Hepatocyte (in vitro differentiated cells): ENCODE results near the gene WTAP. TPM values are rescaled to one million over a fixed set of nuclear protein-coding genes. Genes with fewer than 3 reads are reported as not detected.
"Not testable (repeated sequence)": the region's sequence is repeated elsewhere in the genome, so short reads cannot be mapped to it uniquely, and the experiment has no call there.

ENCODE experiments used
- DNase-seq: peaks from one replicate; pipeline ENCODE4 v3.0.0-alpha.2; 2016; ENCODE audit warnings: low spot score
- H2AFZ ChIP-seq: fragments of 200-600 bp; sonication (generic); 2 replicates; pipeline ENCODE4 v1.6.0; 2016; ENCODE audit warnings: antibody characterized with exemption, mild to moderate bottlenecking
- H3K27ac ChIP-seq: fragments of 200-600 bp; sonication (generic); 2 replicates; pipeline ENCODE4 v1.5.1; 2016; ENCODE audit warnings: mild to moderate bottlenecking
- H3K27me3 ChIP-seq: fragments of 200-600 bp; sonication (generic); 2 replicates; pipeline ENCODE4 v1.6.1; 2016
- H3K36me3 ChIP-seq: fragments of 200-600 bp; sonication (generic); replicated peaks from 2 replicates; pipeline ENCODE4 v1.5.1; 2016; ENCODE audit warnings: low read depth; ENCODE audit not compliant: insufficient read depth
- H3K4me1 ChIP-seq: fragments of 200-600 bp; sonication (generic); 2 replicates; pipeline ENCODE4 v1.5.1; 2016; ENCODE audit warnings: mild to moderate bottlenecking, moderate library complexity; ENCODE audit not compliant: insufficient read depth
- H3K4me2 ChIP-seq: fragments of 200-600 bp; sonication (generic); 2 replicates; pipeline ENCODE4 v1.6.0; 2016
- H3K4me3 ChIP-seq: fragments of 200-600 bp; sonication (generic); 2 replicates; pipeline ENCODE4 v1.5.1; 2016; ENCODE audit warnings: mild to moderate bottlenecking
- H3K79me2 ChIP-seq: fragments of 200-600 bp; sonication (generic); 2 replicates; pipeline ENCODE4 v1.6.0; 2017; ENCODE audit warnings: mild to moderate bottlenecking
- H3K9me2 ChIP-seq: fragments of 200-600 bp; sonication (generic); replicated peaks from 2 replicates; pipeline ENCODE4 v1.6.0; 2017; ENCODE audit warnings: mild to moderate bottlenecking; ENCODE audit not compliant: insufficient read depth
- H3K9me3 ChIP-seq: fragments of 200-600 bp; sonication (generic); 2 replicates; pipeline ENCODE4 v1.5.1; 2016; ENCODE audit warnings: low read depth, mild to moderate bottlenecking
- H4K20me1 ChIP-seq: fragments of 200-600 bp; sonication (generic); 2 replicates; pipeline ENCODE4 v1.6.0; 2016; ENCODE audit warnings: mild to moderate bottlenecking; ENCODE audit not compliant: insufficient read depth, poor library complexity, severe bottlenecking
- EZH2 ChIP-seq: fragments of 200-600 bp; sonication (generic); IDR thresholded peaks from 2 replicates; pipeline ENCODE4 v1.6.1; 2016; ENCODE audit warnings: antibody characterized with exemption, mild to moderate bottlenecking, borderline replicate concordance
- EZH2phosphoT487 ChIP-seq: fragments of 200-600 bp; sonication (generic); IDR thresholded peaks from one replicate; pipeline ENCODE4 v1.6.1; 2018; ENCODE audit warnings: antibody characterized with exemption, mild to moderate bottlenecking, low read depth, moderate library complexity; ENCODE audit not compliant: unreplicated experiment, severe bottlenecking
- WGBS: methylation state at CpG from one replicate; pipeline ENCODE4 v1.1.6; 2016; ENCODE audit warnings: low lambda C conversion rate; ENCODE audit errors: missing lambda C conversion rate; 5-methylcytosine and 5-hydroxymethylcytosine counted together
- polyA plus RNA-seq: library from polyadenylated mRNA; unstranded; fragments of >200 nt; fragmentation: Nextera tagmentation; extraction: Ambion mirVana; gene quantifications from 2 replicates; pipeline ENCODE4 v1.2.1, GENCODE V29; 2016
- total RNA-seq: library from RNA; depleted of rRNA; stranded (reverse); fragments of >200 nt; gene quantifications from 2 replicates; pipeline ENCODE4 v1.2.3, GENCODE V29; 2014
- TF ChIP-seq, protein P1 (sequence below): fragments of 200-600 bp; sonication (generic); IDR thresholded peaks from 2 replicates; pipeline ENCODE4 v1.5.1; 2016; ENCODE audit warnings: antibody characterized with exemption, mild to moderate bottlenecking; ENCODE audit not compliant: poor library complexity

WTAP gene
- total and polyA plus RNA-seq, 2 experiments from 2014 or later, result 84.6 to 101 TPM

DNA sequence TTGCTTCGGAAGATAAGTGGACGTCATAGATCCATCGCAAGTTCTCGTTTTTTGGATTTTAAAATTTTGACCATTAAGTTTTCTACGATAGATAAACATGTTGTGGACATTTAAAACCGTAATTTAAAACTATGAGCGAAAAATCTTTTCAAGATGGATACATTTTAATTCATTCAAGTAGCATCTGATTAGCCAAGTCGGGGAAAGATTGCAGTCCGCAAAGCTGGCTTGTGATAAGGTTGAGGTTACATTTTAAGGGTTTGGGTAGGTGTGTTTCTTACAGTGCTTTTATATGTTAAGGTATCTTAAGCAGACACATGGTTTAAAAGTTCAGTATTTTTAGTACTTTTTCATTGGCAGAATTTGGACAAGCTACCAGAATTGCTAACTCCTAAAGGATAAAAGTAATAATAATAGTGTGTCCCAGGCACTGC lies 1.2 kb downstream of the WTAP start:
- Histone ChIP-seq H3K27me3 (no peaks in the 10 kb centered on the region), H3K4me3 (peak overlapping the region; percentile 97), H2AFZ (no peak overlapping the region), H4K20me1 (peaks cover 56% of the 10 kb centered on the region), H3K36me3 (no peaks in the 10 kb centered on the region), H3K4me2 (peak overlapping the region; percentile 92), H3K27ac (peak overlapping the region; percentile 100), H3K9me2 (no peaks in the 10 kb centered on the region), H3K9me3 (no peaks in the 10 kb centered on the region), H3K79me2 (peaks cover 88% of the 10 kb centered on the region), H3K4me1 (peaks cover 12% of the 10 kb centered on the region)
- TF ChIP-seq EZH2phosphoT487 (no peak), EZH2 (no peak)
- TF ChIP-seq, protein P1, sequence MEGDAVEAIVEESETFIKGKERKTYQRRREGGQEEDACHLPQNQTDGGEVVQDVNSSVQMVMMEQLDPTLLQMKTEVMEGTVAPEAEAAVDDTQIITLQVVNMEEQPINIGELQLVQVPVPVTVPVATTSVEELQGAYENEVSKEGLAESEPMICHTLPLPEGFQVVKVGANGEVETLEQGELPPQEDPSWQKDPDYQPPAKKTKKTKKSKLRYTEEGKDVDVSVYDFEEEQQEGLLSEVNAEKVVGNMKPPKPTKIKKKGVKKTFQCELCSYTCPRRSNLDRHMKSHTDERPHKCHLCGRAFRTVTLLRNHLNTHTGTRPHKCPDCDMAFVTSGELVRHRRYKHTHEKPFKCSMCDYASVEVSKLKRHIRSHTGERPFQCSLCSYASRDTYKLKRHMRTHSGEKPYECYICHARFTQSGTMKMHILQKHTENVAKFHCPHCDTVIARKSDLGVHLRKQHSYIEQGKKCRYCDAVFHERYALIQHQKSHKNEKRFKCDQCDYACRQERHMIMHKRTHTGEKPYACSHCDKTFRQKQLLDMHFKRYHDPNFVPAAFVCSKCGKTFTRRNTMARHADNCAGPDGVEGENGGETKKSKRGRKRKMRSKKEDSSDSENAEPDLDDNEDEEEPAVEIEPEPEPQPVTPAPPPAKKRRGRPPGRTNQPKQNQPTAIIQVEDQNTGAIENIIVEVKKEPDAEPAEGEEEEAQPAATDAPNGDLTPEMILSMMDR, result no peak
- DNase-seq, result no peak
- 1% methylated on average over 9 of the region's 9 CpGs for WGBS

DNA sequence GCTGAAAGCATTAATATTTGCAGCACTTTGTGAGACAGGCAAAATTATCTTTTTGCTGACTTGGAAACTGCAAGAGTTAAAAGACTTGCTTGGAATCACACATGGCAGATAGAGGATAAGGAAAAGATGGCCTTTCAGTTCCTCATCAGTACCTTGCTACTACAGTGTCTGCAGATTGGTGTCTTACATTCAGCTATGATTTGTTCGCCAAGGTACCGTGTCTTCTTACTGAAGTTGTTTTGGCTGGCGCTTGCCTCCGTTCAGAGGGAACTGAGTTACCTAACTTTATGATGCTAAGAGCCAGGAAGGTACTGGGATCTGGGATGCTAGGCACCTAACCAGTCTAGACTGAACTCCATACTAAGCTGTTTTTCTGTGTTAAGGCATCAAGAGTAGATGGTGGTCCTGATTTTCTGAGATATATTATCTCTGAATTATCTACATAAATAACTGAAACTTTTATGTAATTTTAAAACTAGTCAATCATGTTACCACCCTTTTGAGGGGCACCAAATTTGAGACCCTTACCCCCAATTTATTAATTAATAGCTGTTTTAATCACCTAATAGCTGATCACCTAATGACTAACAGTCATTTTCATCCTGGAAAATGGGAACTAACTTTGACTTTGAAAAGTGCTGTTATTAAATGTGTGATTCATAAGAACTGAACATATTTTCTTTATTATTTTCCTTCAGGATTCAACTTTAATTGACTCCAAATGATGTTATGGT lies 2.5 kb downstream of the WTAP start:
- Histone ChIP-seq H3K27me3 (no peaks in the 10 kb centered on the region), H3K36me3 (no peaks in the 10 kb centered on the region), H3K27ac (peak overlapping the region; percentile 100), H3K4me1 (peaks cover 12% of the 10 kb centered on the region), H2AFZ (no peak overlapping the region), H3K79me2 (peaks cover 88% of the 10 kb centered on the region), H3K4me3 (peak overlapping the region; percentile 97), H3K4me2 (peak overlapping the region; percentile 92), H3K9me3 (no peaks in the 10 kb centered on the region), H3K9me2 (no peaks in the 10 kb centered on the region), H4K20me1 (peaks cover 68% of the 10 kb centered on the region)
- DNase-seq, result peak; percentile 16
- WGBS, result 51% methylated on average over 4 of the region's 4 CpGs
- TF ChIP-seq, protein P1, result no peak
- TF ChIP-seq EZH2 (no peak), EZH2phosphoT487 (no peak)

DNA sequence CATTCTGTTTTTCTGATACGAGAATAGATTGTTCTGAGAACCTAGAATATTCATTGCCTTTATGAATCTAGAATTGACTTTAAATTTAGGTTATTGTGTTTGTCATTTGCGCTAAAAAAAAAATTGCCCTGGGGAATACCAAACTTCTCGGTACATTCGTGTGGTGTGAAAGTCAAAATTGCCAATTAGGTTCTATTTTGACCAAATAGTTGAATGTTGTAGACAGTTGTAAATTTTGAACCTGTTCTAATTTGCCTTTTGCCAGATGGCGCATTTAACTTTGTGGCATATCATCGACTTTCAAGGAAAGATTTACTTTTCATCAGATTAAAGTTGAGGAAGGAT lies 3.0 kb downstream of the WTAP start:
- Histone ChIP-seq H4K20me1 (peaks cover 73% of the 10 kb centered on the region), H2AFZ (no peak overlapping the region), H3K79me2 (peaks cover 88% of the 10 kb centered on the region), H3K4me1 (peaks cover 12% of the 10 kb centered on the region), H3K36me3 (no peaks in the 10 kb centered on the region), H3K27ac (no peak overlapping the region), H3K9me3 (no peaks in the 10 kb centered on the region), H3K9me2 (no peaks in the 10 kb centered on the region), H3K4me3 (peak overlapping the region; percentile 97), H3K27me3 (no peaks in the 10 kb centered on the region), H3K4me2 (peak overlapping the region; percentile 92)
- 87% methylated on average over 6 of the region's 6 CpGs for WGBS
- TF ChIP-seq, protein P1, result no peak
- TF ChIP-seq EZH2 (no peak), EZH2phosphoT487 (no peak)
- no peak for DNase-seq

DNA sequence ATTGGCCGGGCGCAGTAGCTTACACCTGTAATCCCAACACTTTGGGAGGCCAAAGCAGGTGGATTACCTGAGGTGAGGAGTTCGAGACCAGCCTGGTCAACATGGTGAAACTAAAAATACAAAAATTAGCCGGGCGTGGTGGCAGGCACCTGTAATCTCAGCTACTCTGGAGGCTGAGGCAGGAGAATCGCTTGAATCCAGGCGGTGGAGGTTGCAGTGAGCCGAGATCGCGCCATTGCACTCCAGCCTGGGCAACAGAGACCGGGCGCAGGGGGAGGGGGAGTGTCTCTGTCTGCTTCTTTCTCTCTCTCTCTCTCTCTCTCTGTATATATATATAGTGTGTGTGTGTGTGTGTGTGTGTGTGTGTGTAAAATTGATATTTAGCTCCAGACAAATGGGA lies 5.2 kb downstream of the WTAP start:
- H3K9me2 ChIP-seq, H3K4me1 ChIP-seq, H3K27me3 ChIP-seq, H3K4me2 ChIP-seq, H3K9me3 ChIP-seq, DNase-seq, H2AFZ ChIP-seq, H3K36me3 ChIP-seq, H3K27ac ChIP-seq, H3K4me3 ChIP-seq: not testable (repeated sequence)
- 98% methylated on average over 11 of the region's 12 CpGs for WGBS
- peaks cover 96% of the 10 kb centered on the region for H4K20me1 ChIP-seq
- H3K79me2 ChIP-seq, result peaks cover 100% of the 10 kb centered on the region

DNA sequence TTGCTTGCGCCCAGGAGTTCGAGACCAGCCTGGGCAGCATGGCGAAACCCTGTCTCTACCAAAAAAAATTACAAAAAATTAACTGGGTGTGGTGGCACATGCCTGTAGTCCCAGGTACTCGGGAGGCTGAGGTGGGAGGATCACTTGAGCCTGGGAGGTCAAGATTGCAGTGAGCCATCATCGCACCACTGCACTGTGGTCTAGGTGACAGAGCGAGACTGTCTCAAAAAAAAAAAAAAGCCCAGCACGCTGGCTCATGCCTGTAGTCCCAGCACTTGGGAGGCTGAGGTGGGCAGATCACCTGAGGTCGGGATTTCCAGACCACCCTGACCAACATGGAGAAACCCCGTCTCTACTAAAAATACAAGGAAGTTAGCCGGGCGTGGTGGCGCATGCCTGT lies 6.1 kb downstream of the WTAP start:
- not testable (repeated sequence) for H3K9me3 ChIP-seq, H2AFZ ChIP-seq, H3K4me2 ChIP-seq, H3K27ac ChIP-seq, H3K4me3 ChIP-seq, H3K4me1 ChIP-seq, DNase-seq, H3K36me3 ChIP-seq, H3K9me2 ChIP-seq, H3K27me3 ChIP-seq
- WGBS, result 97% methylated on average over 12 of the region's 12 CpGs
- Histone ChIP-seq H4K20me1 (peaks cover 100% of the 10 kb centered on the region), H3K79me2 (peaks cover 100% of the 10 kb centered on the region)
